Spleen (tissue), 7 donors: ENCODE results near the gene COL5A1.

Experiments
- POLR2A ChIP-seq, 3 donors: fragments of 450-650 bp; IDR thresholded peaks; one replicate each; pipeline ENCODE4 v1.5.1; 2017; ENCODE audit warnings: antibody characterized with exemption in 3 of 3, mild to moderate bottlenecking in 1 of 3
- TF ChIP-seq, protein P1 (sequence below), 11 experiments: fragments of 200-600 bp in 7 of 11; fragments of 450-650 bp in 4 of 11; sonication (generic) in 4 of 11; IDR thresholded peaks in 8 of 11; conservative IDR thresholded peaks in 3 of 11; 1 replicate in 7 of 11; 2 replicates in 4 of 11; pipeline versions ENCODE4 v1.4.0 to v1.8.0; 2016 to 2021; ENCODE audit warnings: antibody characterized with exemption in 11 of 11, inconsistent platforms in 4 of 11, mild to moderate bottlenecking in 1 of 11
- donor health status: DM: no; HTN: no; CAD: no; lungs with moderate emphysema.
- donor health status: DM: no; HTN: no; CAD: no.
- donor health status: DM: no; HTN: no; CAD: no.

DNA sequence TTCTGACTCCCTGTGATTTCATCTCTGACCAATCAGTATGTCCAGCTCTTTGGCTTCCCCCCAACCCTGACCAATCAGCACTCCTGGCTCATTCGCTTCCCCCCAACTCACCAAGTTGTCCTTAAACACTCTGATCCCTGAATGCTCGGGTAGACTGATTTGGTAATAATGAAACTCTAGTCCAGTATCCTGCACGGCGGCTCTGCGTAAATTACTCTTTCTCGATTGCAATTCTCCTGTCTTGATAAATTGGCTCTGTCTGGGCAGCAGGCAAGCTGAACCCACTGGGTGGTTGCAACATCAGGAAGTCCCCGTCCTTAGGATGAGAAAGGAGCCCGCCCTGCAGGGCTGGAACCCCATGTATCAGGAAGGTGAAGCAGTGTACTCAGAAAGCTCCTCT is 249.4 kb downstream of the COL5A1 start:
- no peak for TF ChIP-seq POLR2A (IDR thresholded peaks at IDR 0.05)
- TF ChIP-seq, protein P1, sequence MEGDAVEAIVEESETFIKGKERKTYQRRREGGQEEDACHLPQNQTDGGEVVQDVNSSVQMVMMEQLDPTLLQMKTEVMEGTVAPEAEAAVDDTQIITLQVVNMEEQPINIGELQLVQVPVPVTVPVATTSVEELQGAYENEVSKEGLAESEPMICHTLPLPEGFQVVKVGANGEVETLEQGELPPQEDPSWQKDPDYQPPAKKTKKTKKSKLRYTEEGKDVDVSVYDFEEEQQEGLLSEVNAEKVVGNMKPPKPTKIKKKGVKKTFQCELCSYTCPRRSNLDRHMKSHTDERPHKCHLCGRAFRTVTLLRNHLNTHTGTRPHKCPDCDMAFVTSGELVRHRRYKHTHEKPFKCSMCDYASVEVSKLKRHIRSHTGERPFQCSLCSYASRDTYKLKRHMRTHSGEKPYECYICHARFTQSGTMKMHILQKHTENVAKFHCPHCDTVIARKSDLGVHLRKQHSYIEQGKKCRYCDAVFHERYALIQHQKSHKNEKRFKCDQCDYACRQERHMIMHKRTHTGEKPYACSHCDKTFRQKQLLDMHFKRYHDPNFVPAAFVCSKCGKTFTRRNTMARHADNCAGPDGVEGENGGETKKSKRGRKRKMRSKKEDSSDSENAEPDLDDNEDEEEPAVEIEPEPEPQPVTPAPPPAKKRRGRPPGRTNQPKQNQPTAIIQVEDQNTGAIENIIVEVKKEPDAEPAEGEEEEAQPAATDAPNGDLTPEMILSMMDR (IDR thresholded peaks at IDR 0.05 in 8 of 11, conservative IDR thresholded peaks at IDR 0.05 in 3 of 11) = no peak
